OCI-LY3 (cell line): Measurements from ENCODE around the gene IGSF3.

ENCODE experiments used
- H2AFZ ChIP-seq: fragments of 200-600, 300-600 bp; shearing (Covaris generic); 2 replicates; pipeline ENCODE4 v1.6.0; 2014; ENCODE audit warnings: antibody characterized with exemption, low read depth, low read length
- H3K27ac ChIP-seq: fragments of 200-600, 300-600 bp; sonication (generic); 2 replicates; pipeline ENCODE4 v1.5.1; 2014; ENCODE audit warnings: mild to moderate bottlenecking, low read length, moderate library complexity, mixed read lengths
- H3K27me3 ChIP-seq: fragments of 200-600, 300-600 bp; sonication (generic); 2 replicates; pipeline ENCODE4 v1.6.1; 2014; ENCODE audit warnings: low read depth, low read length, mixed read lengths
- H3K36me3 ChIP-seq: fragments of 200-600, 300-600 bp; sonication (generic); replicated peaks from 2 replicates; pipeline ENCODE3; 2014; ENCODE audit warnings: low read depth, low read length, mixed read lengths
- H3K4me1 ChIP-seq: fragments of 300-600, 200-600 bp; sonication (generic); 2 replicates; pipeline ENCODE4 v1.6.1; 2014; ENCODE audit warnings: low read length, mixed read lengths
- H3K4me2 ChIP-seq: fragments of 200-600, 300-600 bp; sonication (generic); 2 replicates; pipeline ENCODE4 v1.6.1; 2014; ENCODE audit warnings: low read length, mixed read lengths
- H3K4me3 ChIP-seq: fragments of 300-600, 200-600 bp; sonication (generic); 2 replicates; pipeline ENCODE4 v1.5.1; 2014; ENCODE audit warnings: antibody characterized with exemption, mild to moderate bottlenecking, low read length, moderate library complexity
- H3K79me2 ChIP-seq: fragments of 300-600, 200-600 bp; shearing (Covaris generic); 2 replicates; pipeline ENCODE4 v1.6.1; 2014; ENCODE audit warnings: mild to moderate bottlenecking, low read length, mixed read lengths
- H3K9ac ChIP-seq: fragments of 300-600, 200-600 bp; shearing (Covaris generic); 2 replicates; pipeline ENCODE4 v1.6.0; 2014; ENCODE audit warnings: mild to moderate bottlenecking, low read length, moderate library complexity
- H3K9me3 ChIP-seq: fragments of 200-600, 300-600 bp; shearing (Covaris generic); 2 replicates; pipeline ENCODE4 v1.6.1; 2014; ENCODE audit warnings: low read length, mixed read lengths; ENCODE audit not compliant: insufficient read depth
- H4K20me1 ChIP-seq: fragments of 200-600, 300-600 bp; sonication (generic); 2 replicates; pipeline ENCODE4 v1.6.1; 2016; ENCODE audit warnings: low read length, mixed read lengths; ENCODE audit not compliant: insufficient read depth
- EZH2phosphoT487 ChIP-seq: fragments of 200-600 bp; shearing (Covaris generic); IDR thresholded peaks from 2 replicates; pipeline ENCODE4 v1.6.1; 2018; ENCODE audit warnings: antibody characterized with exemption, mixed run types, low read depth
- TF ChIP-seq, protein P1 (sequence below): fragments of 200-600, 300-600 bp; sonication (generic); IDR thresholded peaks from 2 replicates; pipeline ENCODE4 v1.5.1; 2014; ENCODE audit warnings: antibody characterized with exemption, low read length, low read depth

Gene IGSF3

DNA sequence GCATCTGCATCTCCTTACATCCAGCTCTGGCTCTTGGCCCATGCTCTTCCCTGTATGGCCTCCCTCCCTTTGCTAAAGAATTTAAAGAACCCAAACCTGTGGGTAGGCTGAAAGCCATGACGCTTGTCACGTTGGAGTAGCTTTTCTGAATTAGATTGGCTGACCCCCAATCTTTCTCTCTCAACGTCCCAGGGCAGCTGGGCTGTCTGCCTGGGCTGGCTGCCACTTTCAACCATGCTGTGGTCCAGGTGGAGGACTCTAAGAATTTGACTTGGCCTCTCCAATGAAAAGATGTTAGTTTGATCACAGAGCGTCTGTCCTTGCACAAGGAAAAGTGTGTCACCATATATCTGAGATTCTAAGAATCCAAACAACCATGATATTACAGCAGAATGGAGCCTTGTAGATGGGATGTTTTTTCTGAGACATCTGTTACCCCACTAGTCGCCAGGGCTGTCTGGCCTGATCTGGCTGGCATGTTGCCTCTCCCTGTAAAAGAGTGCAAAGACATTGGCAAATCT lies 6.5 kb upstream of the IGSF3 start:
- Histone ChIP-seq H3K27me3 (no peaks in the 10 kb centered on the region), H3K9ac (no peak overlapping the region), H3K4me2 (no peak overlapping the region), H2AFZ (no peak overlapping the region), H3K4me1 (peaks cover 15% of the 10 kb centered on the region), H4K20me1 (no peaks in the 10 kb centered on the region), H3K27ac (no peak overlapping the region), H3K9me3 (no peaks in the 10 kb centered on the region), H3K79me2 (no peaks in the 10 kb centered on the region), H3K36me3 (no peaks in the 10 kb centered on the region), H3K4me3 (no peak overlapping the region)
- no peak for TF ChIP-seq EZH2phosphoT487

DNA sequence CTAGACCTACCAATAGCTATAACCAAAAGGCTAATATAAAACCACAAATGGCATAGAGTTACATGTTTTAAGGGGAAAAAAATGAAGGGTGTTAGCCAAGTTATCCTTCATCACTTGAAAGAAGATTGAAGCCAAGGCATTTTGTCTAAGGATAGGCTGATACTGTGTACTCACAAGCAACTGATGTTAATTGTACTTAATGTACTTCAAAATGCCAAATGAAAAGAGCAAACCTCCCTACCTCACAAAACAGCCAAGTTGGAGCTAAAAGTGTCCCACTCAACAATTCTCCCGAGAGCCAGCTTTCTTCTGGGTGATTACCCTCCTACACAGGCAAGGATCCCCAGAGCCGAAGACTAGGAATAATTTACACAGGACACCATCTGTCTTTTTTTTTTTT lies 4.4 kb upstream of the IGSF3 start:
- H4K20me1 ChIP-seq: no peaks in the 10 kb centered on the region
- H3K27me3 ChIP-seq: no peaks in the 10 kb centered on the region
- H3K4me3 ChIP-seq: no peak overlapping the region
- H3K79me2 ChIP-seq: peaks cover 3% of the 10 kb centered on the region
- TF ChIP-seq, protein P1, sequence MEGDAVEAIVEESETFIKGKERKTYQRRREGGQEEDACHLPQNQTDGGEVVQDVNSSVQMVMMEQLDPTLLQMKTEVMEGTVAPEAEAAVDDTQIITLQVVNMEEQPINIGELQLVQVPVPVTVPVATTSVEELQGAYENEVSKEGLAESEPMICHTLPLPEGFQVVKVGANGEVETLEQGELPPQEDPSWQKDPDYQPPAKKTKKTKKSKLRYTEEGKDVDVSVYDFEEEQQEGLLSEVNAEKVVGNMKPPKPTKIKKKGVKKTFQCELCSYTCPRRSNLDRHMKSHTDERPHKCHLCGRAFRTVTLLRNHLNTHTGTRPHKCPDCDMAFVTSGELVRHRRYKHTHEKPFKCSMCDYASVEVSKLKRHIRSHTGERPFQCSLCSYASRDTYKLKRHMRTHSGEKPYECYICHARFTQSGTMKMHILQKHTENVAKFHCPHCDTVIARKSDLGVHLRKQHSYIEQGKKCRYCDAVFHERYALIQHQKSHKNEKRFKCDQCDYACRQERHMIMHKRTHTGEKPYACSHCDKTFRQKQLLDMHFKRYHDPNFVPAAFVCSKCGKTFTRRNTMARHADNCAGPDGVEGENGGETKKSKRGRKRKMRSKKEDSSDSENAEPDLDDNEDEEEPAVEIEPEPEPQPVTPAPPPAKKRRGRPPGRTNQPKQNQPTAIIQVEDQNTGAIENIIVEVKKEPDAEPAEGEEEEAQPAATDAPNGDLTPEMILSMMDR: no peak
- TF ChIP-seq EZH2phosphoT487: no peak
- no peaks in the 10 kb centered on the region for H3K36me3 ChIP-seq
- no peak overlapping the region for H3K9ac ChIP-seq
- H3K27ac ChIP-seq: no peak overlapping the region
- H3K4me1 ChIP-seq: peaks cover 15% of the 10 kb centered on the region
- no peak overlapping the region for H3K4me2 ChIP-seq
- H3K9me3 ChIP-seq: no peaks in the 10 kb centered on the region
- H2AFZ ChIP-seq: no peak overlapping the region

DNA sequence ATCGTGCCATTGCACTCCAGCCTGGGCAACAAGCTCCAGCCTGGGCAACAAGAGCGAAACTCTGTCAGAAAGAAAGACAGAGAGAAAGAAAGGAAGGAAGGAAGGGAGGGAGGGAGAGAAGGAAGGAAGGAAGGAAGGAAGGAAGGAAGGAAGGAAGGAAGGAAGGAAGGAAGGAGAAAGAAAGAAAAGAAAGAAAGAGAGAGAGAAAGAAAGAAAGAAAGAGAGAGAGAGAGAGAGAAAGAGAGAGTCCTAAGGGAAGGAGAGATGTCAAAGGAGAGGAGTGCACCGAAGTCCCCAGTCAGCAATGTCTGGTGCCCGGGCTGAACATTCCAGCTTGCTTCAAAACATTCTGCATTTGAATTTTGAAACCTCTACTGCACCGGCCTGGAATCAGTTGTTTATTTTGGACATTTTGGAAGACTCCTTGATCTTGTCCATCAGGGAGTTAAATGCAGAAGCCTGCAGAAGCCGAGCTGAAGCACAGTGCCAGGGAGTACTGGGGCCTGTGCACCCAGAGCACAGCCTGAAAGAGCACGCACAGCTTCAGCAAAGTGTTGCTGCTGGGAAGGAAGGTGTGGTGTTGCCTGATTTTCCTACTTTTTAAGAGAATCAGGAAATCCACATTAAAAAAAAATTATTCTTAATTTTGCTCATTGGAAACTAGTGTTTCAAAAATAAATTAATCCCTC lies 3.7 kb upstream of the IGSF3 start:
- no peaks in the 10 kb centered on the region for H4K20me1 ChIP-seq
- H3K4me2 ChIP-seq: no peak overlapping the region
- H3K9ac ChIP-seq: no peak overlapping the region
- H3K27me3 ChIP-seq: no peaks in the 10 kb centered on the region
- H3K27ac ChIP-seq: no peak overlapping the region
- H2AFZ ChIP-seq: no peak overlapping the region
- H3K36me3 ChIP-seq: peaks cover 3% of the 10 kb centered on the region
- TF ChIP-seq EZH2phosphoT487: no peak
- TF ChIP-seq, protein P1: no peak
- no peak overlapping the region for H3K4me3 ChIP-seq
- H3K79me2 ChIP-seq: peaks cover 9% of the 10 kb centered on the region
- H3K4me1 ChIP-seq: peaks cover 20% of the 10 kb centered on the region
- H3K9me3 ChIP-seq: no peaks in the 10 kb centered on the region

DNA sequence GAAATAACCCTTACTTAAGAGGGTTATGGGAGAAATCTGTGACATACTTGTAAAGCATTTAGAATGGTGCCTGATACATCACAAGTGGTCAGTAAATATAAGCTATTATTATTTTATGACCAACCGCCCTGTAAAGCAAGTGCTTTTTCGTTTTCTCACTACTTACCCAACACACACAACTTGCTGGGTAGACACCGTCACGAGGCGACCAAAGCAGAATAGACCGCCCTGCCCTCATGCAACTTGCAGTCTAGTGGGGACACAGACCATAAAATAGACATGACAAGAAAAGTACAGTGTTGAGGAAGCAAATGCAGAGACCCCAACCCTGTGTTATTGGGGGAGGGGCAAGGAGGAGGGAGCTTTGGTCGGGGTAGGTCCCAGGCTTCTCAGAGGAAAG lies 744 bp upstream of the IGSF3 start:
- TF ChIP-seq EZH2phosphoT487: no peak
- TF ChIP-seq, protein P1: no peak
- H4K20me1 ChIP-seq: no peaks in the 10 kb centered on the region
- H3K4me1 ChIP-seq: peaks cover 27% of the 10 kb centered on the region
- peaks cover 18% of the 10 kb centered on the region for H3K79me2 ChIP-seq
- H3K36me3 ChIP-seq: peaks cover 20% of the 10 kb centered on the region
- no peaks in the 10 kb centered on the region for H3K9me3 ChIP-seq
- H2AFZ ChIP-seq: 0 out of 2 replicates have a peak overlapping the region, but pooled peaks have one; percentile 30
- H3K27ac ChIP-seq: no peak overlapping the region
- no peaks in the 10 kb centered on the region for H3K27me3 ChIP-seq
- peak overlapping the region; percentile 96; the same call in 1 of the 2 replicates for H3K4me2 ChIP-seq
- H3K9ac ChIP-seq: no peak overlapping the region
- H3K4me3 ChIP-seq: peak overlapping the region; percentile 96
